GM18519 (cell line): Measurements from ENCODE around the gene INTS14.
"Not testable (repeated sequence)": the region's sequence is repeated elsewhere in the genome, so short reads cannot be mapped to it uniquely, and the experiment has no call there.

Experiments
- ATAC-seq: cut with Tn5 transposase; IDR thresholded peaks from one replicate; pipeline ENCODE4 v1.9.1; 2021; ENCODE audit warnings: mild to moderate bottlenecking, moderate library complexity; ENCODE audit not compliant: unreplicated experiment, low FRiP score

The INTS14 gene

GRCh38 chr15:65632780-65633375 is 21.9 kb upstream of the INTS14 start:
- no peak for ATAC-seq

- ATAC-seq = no peak
These were observed 20.6 kb upstream of the INTS14 start for GRCh38 chr15:65631503-65631902.

DNA sequence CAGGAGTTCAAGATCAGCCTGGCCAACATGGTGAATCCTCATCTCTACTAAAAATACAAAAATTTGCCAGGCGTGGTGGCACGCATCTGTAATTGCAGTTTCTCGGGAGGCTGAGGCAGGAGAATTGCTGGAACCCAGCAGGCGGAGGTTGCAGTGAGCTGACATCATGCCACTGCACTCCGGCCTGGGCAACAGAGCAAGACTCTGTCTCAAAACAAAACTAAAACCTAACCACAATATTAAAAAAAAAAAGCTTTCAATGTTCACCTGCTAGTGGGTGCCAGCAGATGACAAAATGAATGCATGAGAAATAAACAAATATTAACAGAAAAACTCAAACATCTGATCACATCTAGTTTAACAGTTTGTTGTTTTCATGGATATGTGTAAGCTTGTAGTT is 19.8 kb upstream of the INTS14 start:
- no peak for ATAC-seq

GRCh38 chr15:65629548-65629947 is 18.6 kb upstream of the INTS14 start:
- ATAC-seq = no peak

- ATAC-seq = no peak
These were observed 15.9 kb upstream of the INTS14 start for GRCh38 chr15:65626856-65627255.

GRCh38 chr15:65623103-65623502 is 12.2 kb upstream of the INTS14 start:
- ATAC-seq = no peak

DNA sequence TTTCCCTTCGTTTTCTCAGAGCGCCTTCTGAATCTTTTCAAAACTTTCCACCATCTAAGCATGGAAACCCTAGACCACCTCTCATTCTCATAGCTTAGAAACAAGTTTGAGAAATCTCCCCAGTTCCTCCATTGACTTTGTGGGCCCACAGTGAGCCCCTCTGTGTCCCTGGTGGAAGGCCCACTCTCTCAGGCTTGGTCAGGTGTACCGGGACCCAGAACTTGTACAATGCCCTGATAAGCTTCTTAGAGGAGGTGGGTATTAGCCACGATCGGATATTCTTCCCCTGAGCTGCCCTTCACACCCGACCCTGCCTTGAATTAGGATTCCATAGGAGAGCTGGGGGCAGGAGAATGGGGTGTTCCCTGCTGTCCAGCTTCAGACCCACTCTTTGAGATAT is 10.7 kb upstream of the INTS14 start, which contains the start of gene SLC24A1:
Gene SLC24A1 (plus strand): TSS at position 301 of the 400 bp plus-strand sequence. CDS start 2,143 bp downstream, outside the sequence.
- ATAC-seq = no peak

DNA sequence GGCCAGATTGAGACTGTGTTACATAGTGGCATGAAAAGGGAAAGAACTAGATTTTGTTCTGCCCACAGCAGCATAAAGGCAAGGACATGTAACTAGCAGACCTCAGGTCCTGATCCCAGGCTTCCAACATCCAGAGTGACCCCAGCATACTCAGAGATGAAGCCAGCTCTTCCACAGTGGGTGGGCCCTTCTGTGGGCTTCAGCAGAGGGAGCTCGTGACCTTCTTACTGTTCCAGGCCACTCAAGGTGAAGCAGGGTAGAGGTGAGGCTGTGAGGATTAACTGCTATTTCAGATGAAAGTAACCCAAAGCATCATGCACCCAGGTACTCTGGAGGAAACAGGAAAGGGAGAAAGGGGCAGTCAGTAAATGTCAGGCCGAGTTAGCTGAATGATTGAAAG is 9.9 kb upstream of the INTS14 start:
- ATAC-seq = no peak

- no peak for ATAC-seq
These were observed 8.8 kb upstream of the INTS14 start for GRCh38 chr15:65619626-65620290.

DNA sequence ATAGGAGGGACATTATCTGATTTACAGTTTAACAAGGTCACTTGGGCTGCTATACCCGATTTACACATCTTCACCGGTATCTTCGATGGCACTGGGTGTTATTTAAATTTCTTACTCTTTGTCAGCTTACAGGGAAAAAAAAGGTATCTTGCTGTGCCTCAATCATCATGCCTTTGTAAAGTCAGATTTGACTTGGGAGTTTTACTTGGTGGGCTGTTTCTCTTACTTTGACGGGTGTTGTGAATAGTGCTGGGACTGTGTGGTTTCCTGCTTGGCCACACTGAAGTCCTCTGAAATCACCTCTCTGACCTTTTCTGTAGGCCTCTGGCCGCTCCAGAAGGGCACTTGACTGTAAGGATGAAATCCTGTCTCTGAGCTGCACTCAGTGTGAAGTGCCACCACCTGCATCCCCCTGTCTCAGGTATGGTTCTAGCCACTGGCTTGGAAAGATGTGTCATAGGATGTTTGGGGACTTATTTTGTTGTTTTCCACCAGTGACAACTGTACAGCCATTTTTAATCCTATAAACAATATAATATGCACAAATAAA is 7.7 kb upstream of the INTS14 start:
- no peak for ATAC-seq

DNA sequence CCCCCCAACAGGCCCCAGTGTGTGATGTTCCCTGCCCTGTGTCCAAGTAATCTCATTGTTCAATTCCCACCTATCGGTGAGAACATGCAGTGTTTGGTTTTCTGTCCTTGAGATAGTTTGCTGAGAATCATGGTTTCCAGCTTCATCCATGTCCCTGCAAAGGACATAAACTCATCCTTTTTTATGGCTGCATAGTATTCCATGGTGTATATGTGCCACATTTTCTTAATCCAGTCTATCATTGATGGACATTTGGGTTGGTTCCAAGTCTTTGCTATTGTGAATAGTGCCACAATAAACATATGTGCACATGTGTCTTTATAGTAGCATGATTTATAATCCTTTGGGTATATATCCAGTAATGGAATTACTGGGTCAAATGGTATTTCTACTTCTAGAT is 5.0 kb upstream of the INTS14 start:
- not testable (repeated sequence) for ATAC-seq

DNA sequence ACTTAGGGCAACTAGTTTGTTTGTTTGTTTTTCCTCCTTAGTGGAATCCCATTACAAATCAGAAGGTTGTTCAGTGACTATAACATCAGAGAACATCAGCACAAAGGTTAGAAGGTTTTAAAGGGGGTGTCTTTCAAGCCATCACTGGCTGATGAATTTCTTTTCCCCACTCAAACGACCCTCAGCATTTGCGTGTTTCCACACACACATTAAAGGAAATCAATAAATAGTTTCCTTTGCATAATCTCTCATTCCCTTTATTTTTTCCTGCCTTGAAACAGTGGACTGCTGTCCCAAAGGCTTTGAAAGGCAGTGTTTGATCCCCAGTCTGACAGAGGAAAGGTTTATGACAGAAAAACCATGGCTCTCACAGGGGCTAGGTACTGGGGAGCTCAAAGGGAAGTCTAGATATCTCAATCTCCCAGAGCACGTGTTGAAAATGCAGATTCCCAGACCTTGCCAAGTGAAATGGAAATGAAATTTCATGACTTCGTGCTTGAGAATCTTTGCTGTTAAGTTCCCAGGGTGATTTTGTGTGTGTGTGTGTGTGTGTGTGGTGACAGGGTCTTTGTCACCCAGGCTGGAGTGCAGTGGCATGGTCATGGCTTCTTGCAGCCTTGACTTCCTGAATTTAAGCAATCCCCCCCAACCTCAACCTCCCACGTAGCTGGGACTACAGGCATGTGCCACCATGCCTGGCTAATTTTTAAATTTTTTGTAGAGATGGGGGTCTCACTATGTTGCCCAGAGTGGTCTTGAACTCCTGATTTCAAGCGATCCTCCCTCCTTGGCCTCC is 2.2 kb upstream of the INTS14 start:
- ATAC-seq = no peak

- ATAC-seq = no peak
These were observed 1.6 kb upstream of the INTS14 start for GRCh38 chr15:65612616-65612946.

DNA sequence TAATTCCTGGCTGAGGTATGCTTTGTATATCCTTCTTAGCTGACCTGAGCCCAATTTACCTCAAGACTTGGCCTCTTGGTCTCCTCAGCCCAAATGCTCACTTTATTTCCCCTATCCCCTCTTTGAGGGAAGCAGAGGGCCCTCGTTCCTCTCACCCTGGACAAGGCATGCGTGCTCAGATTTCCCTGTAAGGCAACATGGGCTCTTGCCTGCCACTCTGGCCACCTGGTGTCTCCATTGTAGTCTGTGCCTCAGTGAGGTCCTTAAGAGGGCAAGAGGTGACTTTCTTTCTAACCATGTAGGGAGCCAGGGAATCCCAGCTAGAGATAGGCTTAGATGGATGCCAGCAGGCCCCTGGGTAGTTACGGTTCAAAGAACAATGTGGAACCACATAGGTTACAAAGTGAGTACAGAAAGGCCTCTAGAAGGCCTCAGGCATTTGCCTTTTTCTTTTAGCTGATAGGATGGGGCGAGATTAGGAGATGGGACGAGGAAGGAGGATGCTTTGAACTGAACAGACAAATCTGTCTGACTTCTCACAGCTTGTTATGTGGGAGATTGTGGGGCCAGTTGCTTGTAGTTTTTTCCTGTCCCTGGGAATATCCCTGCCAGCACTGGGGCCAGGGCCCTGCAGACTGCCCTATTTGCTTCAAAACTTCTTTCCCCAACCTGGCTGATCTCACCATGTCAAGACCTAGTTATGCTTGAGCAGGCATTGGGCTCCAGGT is 1.1 kb upstream of the INTS14 start:
- no peak for ATAC-seq

DNA sequence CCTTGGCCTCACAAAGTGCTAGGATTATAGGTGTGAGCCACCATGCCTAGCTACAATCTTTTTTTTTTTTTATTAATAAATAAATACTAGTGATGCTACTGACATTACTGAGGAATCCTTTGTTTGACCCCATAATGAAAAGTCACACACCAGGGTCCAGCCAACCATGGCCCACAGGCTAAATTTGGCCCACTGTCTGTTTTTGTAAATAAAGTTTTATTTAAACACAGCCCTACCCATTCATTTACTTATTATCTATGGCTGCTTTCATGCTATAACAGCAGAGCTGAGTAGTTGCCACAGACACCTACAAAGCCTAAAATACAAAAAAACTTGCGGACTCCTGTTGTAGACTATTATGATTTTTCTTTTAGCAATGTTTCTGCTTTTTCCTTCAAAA is 7.4 kb downstream of the INTS14 start:
- no peak for ATAC-seq

DNA sequence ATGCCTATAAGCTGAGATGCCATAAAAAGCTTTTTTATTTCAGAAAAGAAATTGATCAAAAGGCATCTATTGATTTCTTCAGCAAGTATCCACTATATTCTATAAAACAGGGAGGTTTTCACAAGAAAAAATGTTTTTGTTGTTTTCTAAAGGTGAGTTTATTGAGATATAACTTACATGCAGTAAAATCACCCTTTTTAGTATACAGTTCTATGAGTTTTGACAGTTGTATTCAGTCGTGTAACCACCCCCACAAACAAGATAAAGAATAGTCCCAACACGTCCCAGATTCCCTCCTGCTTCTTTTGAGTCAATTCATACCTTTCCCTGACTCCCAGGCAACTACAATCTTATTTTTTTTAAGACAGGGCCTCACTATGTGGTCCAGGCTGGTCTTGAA is 7.8 kb downstream of the INTS14 start:
- ATAC-seq = no peak

DNA sequence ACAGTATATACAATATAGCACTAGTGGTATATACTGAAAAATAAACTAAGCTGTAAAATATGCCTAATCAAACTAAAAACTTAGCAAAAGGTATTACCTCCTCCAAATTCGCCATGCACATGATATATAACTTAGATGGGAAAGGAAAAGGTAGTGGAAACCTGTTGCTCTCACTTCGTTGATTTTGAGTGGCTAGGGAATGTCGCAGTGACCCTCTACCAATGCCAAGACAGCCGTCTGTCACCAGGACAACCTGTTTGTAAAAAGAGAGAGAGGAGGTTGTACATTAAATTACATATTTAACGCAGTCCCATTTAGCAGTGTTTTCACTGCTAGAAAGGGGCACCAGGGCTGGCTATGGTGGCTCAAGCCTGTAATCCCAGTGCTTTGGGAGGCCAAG is 11.3 kb downstream of the INTS14 start:
- no peak for ATAC-seq

- ATAC-seq = no peak
These were observed 12.5 kb downstream of the INTS14 start for GRCh38 chr15:65598468-65598867.

DNA sequence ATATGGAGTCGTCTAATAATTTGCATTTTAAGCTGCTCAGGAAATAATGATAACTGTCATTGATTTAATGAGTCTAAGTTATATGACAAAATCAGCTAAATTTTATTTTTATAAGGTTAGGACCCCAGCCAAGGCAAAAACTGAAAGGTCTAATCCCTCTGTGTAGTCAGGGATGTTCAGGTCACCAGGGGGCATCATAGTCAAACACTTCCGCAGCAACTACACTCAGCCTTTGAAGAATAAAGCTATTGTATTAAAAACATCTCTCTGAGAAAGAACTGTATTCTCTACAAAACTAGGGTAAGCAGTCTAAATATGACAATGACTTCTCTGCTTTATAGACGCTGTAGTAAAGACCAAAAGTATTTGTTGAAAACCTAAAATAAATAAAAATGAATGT is 15.0 kb downstream of the INTS14 start:
- ATAC-seq = no peak

DNA sequence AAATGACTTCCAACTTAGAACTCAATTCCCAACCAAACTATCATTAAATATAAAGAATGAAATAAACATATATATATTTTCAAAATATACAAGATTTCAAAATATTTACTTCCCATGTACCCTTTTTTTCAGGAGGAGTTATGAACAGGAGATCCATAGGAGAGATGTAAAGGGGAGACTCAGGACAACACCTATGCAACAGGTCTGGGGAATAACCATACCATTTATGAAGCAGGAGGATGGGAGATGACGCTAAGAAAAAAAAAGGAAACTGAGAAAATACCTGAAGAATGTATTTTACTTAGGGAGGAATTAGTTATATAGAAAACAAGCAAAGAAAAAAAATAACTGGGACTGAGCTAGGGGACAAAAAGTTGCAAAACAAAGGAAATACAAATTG is 23.8 kb downstream of the INTS14 start:
- no peak for ATAC-seq

DNA sequence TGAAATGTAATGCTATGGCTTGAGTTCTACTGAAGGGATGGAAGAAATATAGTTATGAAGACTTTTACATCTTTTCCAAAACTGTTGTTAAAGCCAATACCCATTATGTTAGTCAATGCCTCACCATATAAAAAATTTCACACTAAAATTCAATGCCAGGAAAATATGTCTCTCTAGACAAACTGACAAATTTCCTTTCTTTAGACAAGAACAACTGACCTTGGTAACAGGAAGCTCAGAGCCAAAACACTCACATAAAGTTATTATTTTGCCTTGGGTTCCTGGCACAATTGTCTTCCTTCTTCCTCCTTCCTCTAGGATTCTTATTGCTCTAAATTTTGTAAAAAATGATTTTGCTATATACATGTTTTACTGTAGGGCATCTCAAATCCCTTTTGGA is 26.7 kb downstream of the INTS14 start:
- ATAC-seq = no peak
